NCI-H82 treated with DMSO at 0.1 percent for 48 hours (cell line): ENCODE results near the gene MAD1L1.
A peak's percentile ranks its signal among the peaks of the same experiment; 100 is the strongest.

Experiments
- DNase-seq: peaks from one replicate; lab custom pipeline; 2025; ENCODE audit not compliant: unreplicated experiment; lab: John Stamatoyannopoulos, UW

MAD1L1 gene

GRCh38 chr7:2242541-2243429 is 10.0 kb upstream of the MAD1L1 start:
- peak; percentile 49 for DNase-seq

GRCh38 chr7:2241580-2242540 is 9.1 kb upstream of the MAD1L1 start, which contains the start of the genes MRM2 and NUDT1:
Gene MRM2, minus strand, starts transcription at chr7:2242205. Its CDS starts 36 bp downstream, at chr7:2242169.
Gene NUDT1, plus strand, starts transcription at chr7:2242226. Its CDS starts 2,349 bp downstream, at chr7:2244575.
- DNase-seq, result peak; percentile 72

- DNase-seq, result no peak
Measured at GRCh38 chr7:2239242-2239641, 6.5 kb upstream of the MAD1L1 start.

- no peak for DNase-seq
Measured at GRCh38 chr7:2237109-2237602, 4.4 kb upstream of the MAD1L1 start.

- DNase-seq, result no peak
Measured at GRCh38 chr7:2233926-2234325, 1.2 kb upstream of the MAD1L1 start.

GRCh38 chr7:2231992-2232765 is 566 bp downstream of the MAD1L1 start:
- DNase-seq, result no peak

GRCh38 chr7:2230882-2231281 is 1.9 kb downstream of the MAD1L1 start:
- no peak for DNase-seq

- DNase-seq, result no peak
Measured at GRCh38 chr7:2230226-2230625, 2.5 kb downstream of the MAD1L1 start.

GRCh38 chr7:2229467-2229866 is 3.3 kb downstream of the MAD1L1 start:
- no peak for DNase-seq

- DNase-seq, result no peak
Measured at GRCh38 chr7:2228921-2229320, 3.8 kb downstream of the MAD1L1 start.

GRCh38 chr7:2227699-2228098 is 5.0 kb downstream of the MAD1L1 start:
- DNase-seq, result no peak

- no peak for DNase-seq
Measured at GRCh38 chr7:2225830-2226229, 6.9 kb downstream of the MAD1L1 start.

GRCh38 chr7:2225336-2225735 is 7.4 kb downstream of the MAD1L1 start:
- DNase-seq, result no peak

- no peak for DNase-seq
Measured at GRCh38 chr7:2224934-2225333, 7.8 kb downstream of the MAD1L1 start.

- no peak for DNase-seq
Measured at GRCh38 chr7:2224491-2224928, 8.2 kb downstream of the MAD1L1 start.

GRCh38 chr7:2223321-2223720 is 9.4 kb downstream of the MAD1L1 start:
- DNase-seq, result no peak

- DNase-seq, result no peak
Measured at GRCh38 chr7:2222516-2222915, 10.2 kb downstream of the MAD1L1 start.

GRCh38 chr7:2220954-2221353 is 11.8 kb downstream of the MAD1L1 start:
- no peak for DNase-seq

- DNase-seq, result no peak
Measured at GRCh38 chr7:2220506-2220905, 12.2 kb downstream of the MAD1L1 start.

GRCh38 chr7:2220030-2220429 is 12.7 kb downstream of the MAD1L1 start:
- no peak for DNase-seq

GRCh38 chr7:2219606-2220005 is 13.1 kb downstream of the MAD1L1 start:
- DNase-seq, result no peak
